Amygdala (tissue), 56 donors: ENCODE measurements around the gene RASSF10.
"Not testable (repeated sequence)": the region's sequence is repeated elsewhere in the genome, so short reads cannot be mapped to it uniquely, and the experiment has no call there.

Source experiments
- DNase-seq, 56 donors: peaks; one replicate each; lab custom pipeline; 2025; lab: John Stamatoyannopoulos, UW

RASSF10 gene

DNA sequence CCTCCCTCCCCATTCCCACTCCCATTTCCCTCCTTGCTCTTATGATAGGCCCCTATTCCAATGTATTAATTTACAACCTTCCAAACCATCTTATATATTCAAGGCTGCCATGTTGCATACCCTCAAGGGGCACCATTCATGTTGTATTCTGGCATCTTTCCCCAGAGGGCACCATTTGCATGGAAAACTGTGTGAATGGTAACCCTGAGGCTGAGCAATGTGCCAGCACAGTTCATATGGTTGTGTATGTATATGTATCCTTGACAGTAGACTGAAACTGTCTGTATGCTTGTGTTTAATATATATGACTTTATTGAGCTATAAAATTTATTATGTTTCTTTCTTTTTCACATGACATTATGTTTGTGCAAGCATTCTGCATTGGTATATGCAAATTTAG, 7.3 kb downstream of the RASSF10 start:
- no peak for DNase-seq

- DNase-seq: no peak
These were observed 10.2 kb downstream of the RASSF10 start for GRCh38 chr11:13019313-13019712.

- no peak for DNase-seq
These were observed 14.3 kb downstream of the RASSF10 start for GRCh38 chr11:13023423-13023822.

GRCh38 chr11:13026722-13027121, 17.6 kb downstream of the RASSF10 start:
- DNase-seq: no peak

DNA sequence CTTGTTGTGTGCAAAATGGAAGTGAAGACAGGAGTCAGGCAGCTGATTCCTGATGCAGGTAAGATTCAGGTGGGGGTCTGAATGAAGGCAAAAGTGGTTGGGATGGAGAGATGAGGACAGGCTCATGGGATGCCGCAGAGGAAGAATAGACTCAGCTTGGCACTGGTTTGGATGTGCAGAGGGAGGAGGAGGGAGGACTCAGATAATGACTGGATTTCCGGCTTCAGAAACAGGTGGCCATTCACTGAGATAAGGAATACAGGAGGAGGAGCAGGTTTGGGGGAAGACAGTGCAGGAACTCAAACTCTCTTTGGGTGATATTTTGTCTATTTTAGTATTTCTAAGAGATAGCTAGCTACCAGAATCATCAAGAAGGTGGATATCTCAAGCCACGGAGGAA, 19.2 kb downstream of the RASSF10 start:
- no peak for DNase-seq

- DNase-seq: no peak
These were observed 20.8 kb downstream of the RASSF10 start for GRCh38 chr11:13029872-13030271.

- no peak for DNase-seq
These were observed 21.7 kb downstream of the RASSF10 start for GRCh38 chr11:13030857-13031256.

- DNase-seq: no peak
These were observed 22.2 kb downstream of the RASSF10 start for GRCh38 chr11:13031349-13031748.

- DNase-seq: no peak
These were observed 24.8 kb downstream of the RASSF10 start for GRCh38 chr11:13033760-13034533.

- DNase-seq: no peak
These were observed 26.6 kb downstream of the RASSF10 start for GRCh38 chr11:13035711-13036110.

DNA sequence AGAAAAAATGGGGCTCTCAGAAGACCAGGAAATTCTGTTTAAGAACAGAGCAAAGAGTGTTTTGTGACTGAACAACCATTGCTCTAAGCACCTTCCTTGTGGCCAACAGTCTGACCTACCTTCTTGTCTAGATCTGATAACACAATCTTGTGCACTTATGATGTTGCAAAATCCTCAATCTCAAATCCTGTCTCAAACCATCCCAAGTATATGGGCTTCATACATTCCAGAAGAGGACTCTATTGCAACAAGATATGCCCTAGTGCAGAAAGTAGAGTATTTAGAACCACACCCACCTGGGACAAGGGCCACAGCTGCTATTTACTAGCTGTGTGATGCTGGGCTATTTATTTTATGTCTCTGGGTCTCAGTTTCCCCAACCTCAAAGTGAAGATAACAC, 27.1 kb downstream of the RASSF10 start:
- no peak for DNase-seq

DNA sequence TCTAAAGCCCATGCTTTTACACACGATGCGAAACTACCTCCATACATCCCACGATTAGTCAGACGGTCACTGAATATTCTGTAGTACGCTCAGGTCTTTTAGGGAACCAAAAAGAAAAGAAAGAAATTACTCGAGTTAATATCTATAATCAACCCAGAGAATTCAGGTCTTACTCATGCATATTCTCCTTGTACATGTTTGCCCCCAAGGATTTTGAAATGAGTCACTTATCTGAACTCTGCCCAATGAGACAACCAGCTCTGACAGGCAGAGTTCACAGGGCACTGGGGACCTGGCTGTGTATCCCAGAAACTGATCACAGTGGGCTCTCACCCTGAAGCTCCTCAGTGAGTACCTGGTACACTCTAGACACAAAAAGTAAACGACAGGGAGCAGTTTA, 29.2 kb downstream of the RASSF10 start:
- no peak for DNase-seq

- no peak for DNase-seq
These were observed 30.0 kb downstream of the RASSF10 start for GRCh38 chr11:13039126-13039525.

DNA sequence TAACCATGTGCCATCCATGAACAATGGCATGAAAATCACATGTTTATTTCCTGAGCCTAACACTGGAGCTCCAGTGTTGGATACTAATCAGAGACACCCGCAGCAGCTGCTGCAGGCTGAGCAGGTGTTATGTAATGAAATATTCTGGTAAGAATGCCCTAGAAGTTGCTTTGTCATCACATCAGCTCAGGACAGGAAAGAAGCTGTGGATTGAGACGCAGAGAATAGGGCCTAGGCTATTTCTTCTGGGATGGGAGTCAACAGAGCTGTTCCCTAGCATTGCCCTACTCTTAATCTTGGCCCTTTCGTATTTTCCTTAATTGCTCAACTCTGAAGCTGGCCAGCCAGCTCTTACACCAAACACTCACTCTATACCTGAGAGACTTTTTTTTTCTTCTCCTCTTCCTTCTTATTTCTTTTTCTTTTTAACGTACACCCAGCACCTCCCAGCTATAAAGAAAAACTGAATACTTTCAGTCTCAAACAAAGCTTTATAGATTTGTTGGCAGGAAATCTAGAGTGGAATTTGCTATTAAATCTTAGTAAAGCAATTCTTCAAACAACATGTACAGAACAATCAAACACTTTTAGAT, 31.9 kb downstream of the RASSF10 start:
- DNase-seq: no peak

- DNase-seq: no peak
These were observed 33.8 kb downstream of the RASSF10 start for GRCh38 chr11:13042873-13043342.

DNA sequence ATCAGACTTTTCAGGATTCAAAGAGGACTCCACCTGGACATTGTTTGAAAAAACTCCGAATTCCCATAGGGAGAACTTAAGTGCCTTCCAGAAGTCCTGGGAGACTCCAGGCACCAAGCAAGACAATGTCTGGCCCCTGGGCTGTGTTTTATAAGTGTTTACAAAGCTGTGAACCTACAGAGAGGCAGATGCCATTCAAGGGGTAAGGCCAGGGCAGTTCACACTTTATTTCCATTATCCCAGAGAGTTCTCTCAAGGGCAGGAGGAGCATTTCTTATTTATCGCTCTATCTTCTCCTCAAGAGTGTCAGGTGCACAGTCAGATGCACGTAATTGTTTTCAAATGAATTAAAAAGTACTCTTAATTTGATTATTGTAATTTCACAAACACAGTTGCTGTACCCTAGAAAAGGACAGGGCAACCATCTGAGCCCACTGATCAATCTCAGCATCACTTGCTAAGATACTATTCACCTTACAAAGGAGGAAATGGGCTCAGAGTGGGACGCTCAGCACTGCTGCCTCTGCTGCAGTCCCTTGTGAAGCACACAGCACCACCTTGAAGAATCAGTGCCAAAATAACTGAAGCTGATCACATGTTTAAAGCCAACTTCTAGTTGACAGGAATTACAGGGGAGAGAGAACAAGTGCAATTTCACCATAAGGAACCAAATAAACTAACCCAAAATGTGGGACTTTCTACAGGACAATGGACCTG, 35.0 kb downstream of the RASSF10 start:
- no peak for DNase-seq

DNA sequence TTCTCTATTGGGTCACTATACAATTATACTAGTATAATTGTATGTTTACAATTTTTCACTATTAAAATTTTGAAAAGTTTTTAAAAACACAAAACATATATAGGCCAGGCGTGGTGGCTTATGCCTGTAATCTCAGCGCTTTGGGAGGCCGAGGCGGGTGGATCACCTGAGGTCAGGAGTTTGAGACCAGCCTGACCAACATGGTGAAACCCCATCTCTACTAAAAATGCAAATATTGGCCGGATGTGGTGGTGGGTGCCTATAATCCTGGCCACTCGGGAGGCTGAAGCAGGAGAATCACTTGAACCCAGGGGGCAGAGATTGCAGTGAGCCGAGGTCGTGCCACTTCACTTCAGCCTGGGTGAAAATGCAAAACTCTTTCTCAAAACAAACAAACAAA, 36.0 kb downstream of the RASSF10 start:
- not testable (repeated sequence) for DNase-seq

DNA sequence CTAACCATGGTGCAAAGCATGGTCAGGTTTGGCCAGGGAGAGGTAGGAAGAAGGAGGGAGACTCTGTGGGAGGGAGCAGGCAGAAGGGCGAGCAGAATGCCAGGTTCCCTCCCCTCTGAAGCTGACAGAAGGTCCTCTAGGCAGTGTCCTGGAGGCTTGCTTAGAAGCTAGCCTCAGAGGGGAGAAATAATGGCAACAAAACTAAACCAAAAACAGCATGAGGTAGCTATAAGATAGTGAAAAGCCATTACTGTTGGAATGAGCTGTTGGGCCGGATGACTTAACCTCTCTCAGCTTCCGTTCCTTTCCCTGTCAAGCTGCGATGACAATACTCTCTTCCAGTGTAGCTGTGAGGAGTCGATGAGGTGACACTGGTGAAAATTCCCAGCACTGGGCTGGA, 36.6 kb downstream of the RASSF10 start:
- DNase-seq: no peak

GRCh38 chr11:13046637-13047570, 37.8 kb downstream of the RASSF10 start:
- DNase-seq: no peak

DNA sequence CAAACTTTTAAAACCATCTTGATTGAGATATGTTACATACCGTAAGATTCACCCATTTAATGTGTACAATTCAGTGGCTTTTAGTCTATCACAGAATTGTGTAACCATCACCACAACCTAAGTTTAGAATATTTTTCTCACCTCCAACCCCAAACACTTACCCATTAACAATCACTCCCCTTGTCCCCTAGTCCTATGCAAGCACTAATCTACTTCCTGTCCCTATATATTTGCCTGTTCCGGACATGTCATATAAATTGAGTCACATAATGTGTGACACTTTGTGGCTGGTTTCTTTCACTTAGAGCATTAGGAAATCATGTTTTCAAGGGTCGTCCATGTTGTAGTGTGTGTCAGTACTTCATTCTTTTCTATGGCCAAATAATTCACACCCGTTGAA, 38.8 kb downstream of the RASSF10 start:
- DNase-seq: no peak

DNA sequence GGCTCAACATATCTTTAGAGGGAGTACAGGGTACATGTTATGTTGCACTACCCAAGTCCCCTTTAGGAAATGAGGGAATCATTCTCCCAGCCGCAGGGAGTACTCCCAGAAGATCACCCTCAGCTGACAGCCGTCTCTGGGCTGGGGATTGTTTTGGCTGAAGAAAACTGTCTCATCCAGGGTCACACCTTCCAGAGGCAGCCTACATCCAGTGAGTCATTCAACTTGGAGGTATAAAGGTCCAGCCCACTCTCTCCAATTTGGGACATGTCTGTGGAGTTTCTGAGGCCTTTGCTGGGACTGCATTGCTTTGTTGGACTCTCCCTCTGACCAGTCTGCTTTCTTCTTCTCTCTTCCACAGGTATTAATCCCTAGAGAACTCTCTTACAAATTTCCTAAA, 42.1 kb downstream of the RASSF10 start:
- DNase-seq: no peak
